GM23248 (cell line): ENCODE data around the gene MYOD1. TPM values are rescaled to one million over a fixed set of nuclear protein-coding genes. Genes with fewer than 3 reads are reported as not detected.

Experiments
- DNase-seq: peaks from one replicate; pipeline ENCODE4 v3.0.0-alpha.2; 2015
- H2AFZ ChIP-seq: fragments of 200-600 bp; sonication (generic); 2 replicates; pipeline ENCODE4 v1.6.1; 2016; ENCODE audit warnings: antibody characterized with exemption
- H3F3A ChIP-seq: fragments of 200-600 bp; sonication (generic); 2 replicates; pipeline ENCODE4 v1.6.1; 2016; ENCODE audit warnings: mild to moderate bottlenecking, antibody characterized with exemption, mixed run types; ENCODE audit not compliant: insufficient read depth
- H3K27ac ChIP-seq: fragments of 200-600 bp; sonication (generic); 2 replicates; pipeline ENCODE4 v1.5.1; 2016; ENCODE audit warnings: mild to moderate bottlenecking
- H3K27me3 ChIP-seq: fragments of 200-600 bp; sonication (generic); replicated peaks from 2 replicates; pipeline ENCODE4 v1.6.1; 2016; ENCODE audit warnings: mild to moderate bottlenecking; ENCODE audit not compliant: insufficient read depth
- H3K36me3 ChIP-seq: fragments of 200-600 bp; sonication (generic); 2 replicates; pipeline ENCODE4 v1.6.1; 2016; ENCODE audit warnings: low read depth, mild to moderate bottlenecking
- H3K4me1 ChIP-seq: fragments of 200-600 bp; sonication (generic); 2 replicates; pipeline ENCODE4 v1.6.1; 2016; ENCODE audit warnings: mild to moderate bottlenecking; ENCODE audit not compliant: insufficient read depth
- H3K4me2 ChIP-seq: fragments of 200-600 bp; sonication (generic); one replicate; pipeline ENCODE4 v1.6.1; 2016; ENCODE audit warnings: mild to moderate bottlenecking; ENCODE audit not compliant: unreplicated experiment
- H3K4me3 ChIP-seq: fragments of 200-600 bp; sonication (generic); 2 replicates; pipeline ENCODE4 v1.5.1; 2016; ENCODE audit warnings: mild to moderate bottlenecking
- H3K79me2 ChIP-seq: fragments of 200-600 bp; sonication (generic); 2 replicates; pipeline ENCODE4 v1.6.1; 2016; ENCODE audit warnings: mild to moderate bottlenecking; ENCODE audit not compliant: insufficient read depth
- H3K9ac ChIP-seq: fragments of 200-600 bp; sonication (generic); 2 replicates; pipeline ENCODE4 v1.6.1; 2016; ENCODE audit warnings: mild to moderate bottlenecking
- H3K9me2 ChIP-seq: fragments of 200-600 bp; sonication (generic); 2 replicates; pipeline ENCODE4 v1.6.1; 2016; ENCODE audit warnings: mixed run types, mild to moderate bottlenecking, moderate library complexity; ENCODE audit not compliant: insufficient read depth
- H3K9me3 ChIP-seq: fragments of 200-600 bp; sonication (generic); one replicate; pipeline ENCODE4 v1.6.1; 2017; ENCODE audit warnings: low read depth
- H4K20me1 ChIP-seq: fragments of 200-600 bp; sonication (generic); 2 replicates; pipeline ENCODE4 v1.6.0; 2016; ENCODE audit not compliant: insufficient read depth
- EZH2 ChIP-seq: fragments of 200-600 bp; sonication (generic); IDR thresholded peaks from 2 replicates; pipeline ENCODE4 v1.6.1; 2018; ENCODE audit warnings: antibody characterized with exemption, mild to moderate bottlenecking; ENCODE audit not compliant: insufficient read depth, poor library complexity, severe bottlenecking
- EZH2phosphoT487 ChIP-seq: fragments of 200-600 bp; sonication (generic); IDR thresholded peaks from 2 replicates; pipeline ENCODE4 v1.6.1; 2018; ENCODE audit warnings: antibody characterized with exemption, moderate library complexity, mild to moderate bottlenecking, low read depth; ENCODE audit not compliant: insufficient read depth
- WGBS, 2 experiments: methylation state at CpG; one replicate each; pipeline ENCODE4 v1.1.6; 2015 to 2017; ENCODE audit warnings: low lambda C conversion rate in 2 of 2, low coverage in 1 of 2; ENCODE audit errors: missing lambda C conversion rate in 2 of 2; 5-methylcytosine and 5-hydroxymethylcytosine counted together
- in situ Hi-C: fragments of 300-500 bp; cut with MboI; formaldehyde crosslinking; loops from 2 replicates; pipeline ENCODE4 v1.15.0; 2020
- polyA plus RNA-seq: library from polyadenylated mRNA; unstranded; fragments of >200 nt; fragmentation: Nextera tagmentation; extraction: Ambion mirVana; gene quantifications from 2 replicates; pipeline ENCODE4 v1.2.1, GENCODE V29; 2016
- total RNA-seq: library from RNA; depleted of rRNA; stranded (reverse); fragments of >200 nt; shearing (Covaris generic); gene quantifications from 2 replicates; pipeline ENCODE4 v1.2.3, GENCODE V29; 2014

MYOD1 gene
- total and polyA plus RNA-seq, 2 experiments from 2014 or later = not detected

DNA sequence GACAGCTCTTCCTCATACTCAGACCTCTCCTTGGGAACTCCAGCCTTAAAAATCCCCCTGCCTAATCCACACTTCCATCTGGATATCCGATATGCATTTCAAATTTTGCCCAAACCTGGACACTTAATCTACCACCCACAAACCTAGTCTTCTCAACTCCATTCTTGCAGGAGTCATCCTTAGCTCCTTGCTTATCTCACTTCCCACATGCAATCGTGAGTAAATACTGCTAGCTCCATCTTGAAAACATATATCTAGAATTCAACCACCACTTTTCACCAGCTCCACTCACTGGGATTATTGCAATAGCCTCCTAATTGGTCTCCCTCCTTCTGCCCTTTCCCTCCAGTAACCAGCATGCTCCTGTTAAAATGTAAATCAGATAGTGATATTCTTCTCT is 2.6 kb upstream of the MYOD1 start:
- no peak overlapping the region for H3K9ac ChIP-seq
- in situ Hi-C loops = no loop called here
- no peaks in the 10 kb centered on the region for H3K36me3 ChIP-seq
- no peak overlapping the region for H3K4me3 ChIP-seq
- no peak for DNase-seq
- H4K20me1 ChIP-seq = no peaks in the 10 kb centered on the region
- WGBS, 2 experiments = 60 to 62% methylated on average over 2 of the region's 2 CpGs
- no peak for TF ChIP-seq EZH2phosphoT487
- no peak for TF ChIP-seq EZH2
- no peak overlapping the region for H3K27ac ChIP-seq
- no peak overlapping the region for H3K4me2 ChIP-seq
- H3K9me3 ChIP-seq = no peaks in the 10 kb centered on the region
- peaks cover 57% of the 10 kb centered on the region for H3K27me3 ChIP-seq
- H2AFZ ChIP-seq = no peak overlapping the region
- H3F3A ChIP-seq = no peaks in the 10 kb centered on the region
- no peaks in the 10 kb centered on the region for H3K4me1 ChIP-seq
- H3K79me2 ChIP-seq = no peaks in the 10 kb centered on the region
- no peaks in the 10 kb centered on the region for H3K9me2 ChIP-seq

DNA sequence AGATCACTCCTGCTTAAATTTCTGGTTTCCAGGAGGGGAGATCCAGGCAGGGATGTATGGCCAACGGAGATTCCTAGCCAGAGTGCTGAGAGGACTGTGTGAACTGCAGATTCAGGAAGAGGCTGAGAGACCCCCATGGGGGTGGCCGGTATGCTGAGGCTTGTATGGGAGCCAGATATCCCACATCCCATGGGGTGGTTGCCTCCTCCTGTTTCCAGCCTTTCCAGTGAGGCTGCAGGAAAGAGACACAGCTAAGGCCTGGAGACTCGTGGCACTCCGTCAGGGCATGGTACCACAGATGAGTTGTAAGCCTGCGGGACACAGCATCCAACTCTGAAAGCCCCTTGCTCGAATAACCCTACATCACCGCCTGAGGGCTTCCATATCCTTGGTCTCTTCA is 1.4 kb upstream of the MYOD1 start:
- Histone ChIP-seq H3K79me2 (no peaks in the 10 kb centered on the region), H4K20me1 (no peaks in the 10 kb centered on the region), H3K27me3 (peaks cover 58% of the 10 kb centered on the region), H3K9ac (no peak overlapping the region), H3K4me2 (no peak overlapping the region), H3K4me1 (no peaks in the 10 kb centered on the region), H3F3A (no peaks in the 10 kb centered on the region), H3K27ac (no peak overlapping the region), H3K4me3 (no peak overlapping the region), H2AFZ (no peak overlapping the region), H3K36me3 (no peaks in the 10 kb centered on the region), H3K9me2 (no peaks in the 10 kb centered on the region), H3K9me3 (no peaks in the 10 kb centered on the region)
- TF ChIP-seq EZH2phosphoT487 (no peak), EZH2 (no peak)
- in situ Hi-C loops = no loop called here
- no peak for DNase-seq
- 59 to 61% methylated on average over 7 of the region's 7 CpGs for WGBS, 2 experiments

DNA sequence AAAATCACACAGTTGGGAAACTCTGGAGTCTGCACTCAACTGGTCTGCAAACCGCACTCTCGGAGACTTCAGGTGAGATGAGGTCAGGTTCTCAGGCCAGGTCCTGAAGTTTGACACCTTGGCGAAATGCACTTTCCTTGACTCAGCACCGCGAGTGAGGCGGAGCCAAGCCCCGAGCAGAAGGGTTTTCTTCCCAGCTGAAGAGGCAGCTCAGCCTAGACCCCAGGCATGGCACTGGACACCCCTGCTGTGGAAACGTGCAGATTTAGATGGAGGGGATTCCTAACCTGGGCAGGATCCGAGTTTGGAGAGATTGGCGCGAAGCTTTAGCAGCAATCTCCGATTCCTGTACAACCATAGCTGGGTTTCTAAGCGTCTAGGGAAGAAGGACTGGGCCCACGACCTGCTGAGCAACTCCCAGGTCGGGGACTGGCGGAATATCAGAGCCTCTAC is 835 bp upstream of the MYOD1 start:
- in situ Hi-C loops = no loop called here
- H3K4me1 ChIP-seq = no peaks in the 10 kb centered on the region
- no peak overlapping the region for H2AFZ ChIP-seq
- H3K36me3 ChIP-seq = no peaks in the 10 kb centered on the region
- H3K9me3 ChIP-seq = no peaks in the 10 kb centered on the region
- no peaks in the 10 kb centered on the region for H3F3A ChIP-seq
- DNase-seq = no peak
- H3K4me3 ChIP-seq = no peak overlapping the region
- H3K27ac ChIP-seq = no peak overlapping the region
- no peaks in the 10 kb centered on the region for H4K20me1 ChIP-seq
- peaks cover 63% of the 10 kb centered on the region for H3K27me3 ChIP-seq
- TF ChIP-seq EZH2 (no peak), EZH2phosphoT487 (no peak)
- H3K9ac ChIP-seq = no peak overlapping the region
- H3K4me2 ChIP-seq = no peak overlapping the region
- 3 to 4% methylated on average over 16 of the region's 16 CpGs for WGBS, 2 experiments
- no peaks in the 10 kb centered on the region for H3K9me2 ChIP-seq
- H3K79me2 ChIP-seq = no peaks in the 10 kb centered on the region

DNA sequence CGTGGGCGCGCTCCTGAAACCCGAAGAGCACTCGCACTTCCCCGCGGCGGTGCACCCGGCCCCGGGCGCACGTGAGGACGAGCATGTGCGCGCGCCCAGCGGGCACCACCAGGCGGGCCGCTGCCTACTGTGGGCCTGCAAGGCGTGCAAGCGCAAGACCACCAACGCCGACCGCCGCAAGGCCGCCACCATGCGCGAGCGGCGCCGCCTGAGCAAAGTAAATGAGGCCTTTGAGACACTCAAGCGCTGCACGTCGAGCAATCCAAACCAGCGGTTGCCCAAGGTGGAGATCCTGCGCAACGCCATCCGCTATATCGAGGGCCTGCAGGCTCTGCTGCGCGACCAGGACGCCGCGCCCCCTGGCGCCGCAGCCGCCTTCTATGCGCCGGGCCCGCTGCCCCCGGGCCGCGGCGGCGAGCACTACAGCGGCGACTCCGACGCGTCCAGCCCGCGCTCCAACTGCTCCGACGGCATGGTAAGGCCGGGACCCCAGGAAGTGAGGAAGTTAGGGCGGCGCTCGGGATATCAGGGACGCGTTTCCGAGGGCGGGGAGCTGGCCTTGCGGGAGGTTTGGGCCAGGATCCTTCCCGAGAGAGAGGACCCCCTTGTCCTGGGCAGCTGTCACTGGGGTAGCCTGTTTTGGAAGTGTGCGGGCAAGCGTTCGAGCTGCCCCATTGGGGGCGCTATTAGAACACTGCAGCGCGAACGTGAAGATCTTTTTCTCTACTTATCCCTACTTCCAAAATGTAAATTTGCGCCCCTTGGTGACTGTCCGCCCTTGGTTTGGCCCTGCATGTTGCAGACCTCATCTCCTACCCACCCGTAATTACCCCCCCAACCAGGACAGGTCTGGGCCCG is 796 bp downstream of the MYOD1 start:
- Histone ChIP-seq H3K4me3 (no peak overlapping the region), H2AFZ (no peak overlapping the region)
- in situ Hi-C loops = loop anchor here (10.0 kb wide), 1 partner anchor 115 kb away; no protein-coding TSS in a partner anchor

More for the DNA sequence above, 796 bp downstream of the MYOD1 start:
- Histone ChIP-seq H3K9ac (no peak overlapping the region), H3K4me2 (no peak overlapping the region), H3K9me3 (no peaks in the 10 kb centered on the region), H3K9me2 (no peaks in the 10 kb centered on the region), H3K27ac (no peak overlapping the region), H3K27me3 (peaks cover 74% of the 10 kb centered on the region), H3K4me1 (no peaks in the 10 kb centered on the region), H3K36me3 (no peaks in the 10 kb centered on the region), H4K20me1 (no peaks in the 10 kb centered on the region), H3K79me2 (no peaks in the 10 kb centered on the region), H3F3A (no peaks in the 10 kb centered on the region)
- TF ChIP-seq EZH2phosphoT487 = no peak
- peak; percentile 52 for TF ChIP-seq EZH2
- peak; percentile 23 for DNase-seq
- WGBS, 2 experiments = 3% methylated on average over 80 to 83 of the region's 85 CpGs
